Measurements from ENCODE around the gene TKFC. TPM values are rescaled to one million over a fixed set of nuclear protein-coding genes. Genes with fewer than 3 reads are reported as not detected.
A peak's percentile ranks its signal among the peaks of the same experiment; 100 is the strongest.

The TKFC gene
- total and polyA plus RNA-seq, 12 donors = 66.9 to 603 (median 252) TPM

DNA sequence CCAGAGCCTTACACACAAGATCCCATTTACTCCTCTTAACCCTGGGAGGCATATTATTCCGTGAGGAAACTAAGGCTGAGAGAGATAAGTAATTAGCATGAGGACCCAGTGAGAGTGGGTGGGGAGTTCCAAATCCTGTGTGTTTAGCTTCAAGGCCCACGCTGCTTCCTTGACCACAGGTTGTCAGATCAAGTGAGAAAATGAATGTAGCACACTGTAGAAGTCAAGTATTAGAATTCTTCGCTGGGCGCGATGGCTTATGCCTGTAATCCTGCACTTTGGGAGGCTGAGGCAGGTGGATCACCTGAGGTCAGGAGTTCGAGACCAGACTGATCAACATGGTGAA, 24.8 kb downstream of the TKFC start:
- H3K36me3 ChIP-seq (replicated peaks in 1 of 2) = peaks cover 0 to 17% of the 10 kb centered on the region in 2 donors
- H3K27ac ChIP-seq = peak overlapping the region in 4 of 5 donors; percentile 5 to 81 (median 69)
- 93 to 94% (median 93%) methylated on average over 6 of the region's 6 CpGs for WGBS, 4 donors
- no peaks in the 10 kb centered on the region for H3K9me3 ChIP-seq (replicated peaks in 1 of 3)
- TF ChIP-seq POLR2A (IDR thresholded peaks at IDR 0.05) = no peak
- TF ChIP-seq, protein P1, sequence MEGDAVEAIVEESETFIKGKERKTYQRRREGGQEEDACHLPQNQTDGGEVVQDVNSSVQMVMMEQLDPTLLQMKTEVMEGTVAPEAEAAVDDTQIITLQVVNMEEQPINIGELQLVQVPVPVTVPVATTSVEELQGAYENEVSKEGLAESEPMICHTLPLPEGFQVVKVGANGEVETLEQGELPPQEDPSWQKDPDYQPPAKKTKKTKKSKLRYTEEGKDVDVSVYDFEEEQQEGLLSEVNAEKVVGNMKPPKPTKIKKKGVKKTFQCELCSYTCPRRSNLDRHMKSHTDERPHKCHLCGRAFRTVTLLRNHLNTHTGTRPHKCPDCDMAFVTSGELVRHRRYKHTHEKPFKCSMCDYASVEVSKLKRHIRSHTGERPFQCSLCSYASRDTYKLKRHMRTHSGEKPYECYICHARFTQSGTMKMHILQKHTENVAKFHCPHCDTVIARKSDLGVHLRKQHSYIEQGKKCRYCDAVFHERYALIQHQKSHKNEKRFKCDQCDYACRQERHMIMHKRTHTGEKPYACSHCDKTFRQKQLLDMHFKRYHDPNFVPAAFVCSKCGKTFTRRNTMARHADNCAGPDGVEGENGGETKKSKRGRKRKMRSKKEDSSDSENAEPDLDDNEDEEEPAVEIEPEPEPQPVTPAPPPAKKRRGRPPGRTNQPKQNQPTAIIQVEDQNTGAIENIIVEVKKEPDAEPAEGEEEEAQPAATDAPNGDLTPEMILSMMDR (IDR thresholded peaks at IDR 0.05) = no peak
- no peaks in the 10 kb centered on the region for H3K27me3 ChIP-seq
- no peak for DNase-seq
- no peak overlapping the region for H3K4me3 ChIP-seq
- intact Hi-C loops (cut with DNase I) = no loop called here
- H3K4me1 ChIP-seq (replicated peaks in 1 of 2) = peaks cover 42 to 69% of the 10 kb centered on the region in 2 donors

DNA sequence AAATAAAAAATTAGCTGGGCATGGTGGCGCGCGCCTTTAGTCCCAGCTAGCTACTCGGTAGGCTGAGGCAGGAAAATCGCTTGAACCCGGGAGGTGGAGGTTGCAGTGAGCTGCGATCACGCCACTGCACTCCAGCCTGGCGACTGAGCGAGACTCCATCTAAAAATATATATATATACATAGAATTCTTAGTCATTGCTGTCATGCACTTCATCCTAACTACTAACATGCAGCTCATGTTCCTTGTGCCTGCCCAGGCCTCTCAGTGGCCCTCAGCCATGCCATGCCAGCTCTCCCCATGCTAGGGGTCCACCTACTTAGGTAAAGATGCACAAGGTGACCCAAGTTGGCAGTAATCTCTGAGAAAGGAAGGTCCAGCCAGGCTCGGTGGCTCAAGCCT, 25.5 kb downstream of the TKFC start:
- Histone ChIP-seq H3K27me3 (no peaks in the 10 kb centered on the region), H3K9me3 (replicated peaks in 1 of 3) (no peaks in the 10 kb centered on the region), H3K27ac (peak overlapping the region in 3 of 5 donors; percentile 47 to 98 (median 95)), H3K36me3 (replicated peaks in 1 of 2) (peaks cover 0 to 11% of the 10 kb centered on the region in 2 donors), H3K4me1 (replicated peaks in 1 of 2) (peaks cover 43 to 69% of the 10 kb centered on the region in 2 donors), H3K4me3 (no peak overlapping the region)
- 90 to 99% (median 97%) methylated on average over 10 to 11 of the region's 11 CpGs for WGBS, 4 donors
- no peak for DNase-seq
- intact Hi-C loops (cut with DNase I) = no loop called here
- TF ChIP-seq, protein P1 (IDR thresholded peaks at IDR 0.05) = no peak

DNA sequence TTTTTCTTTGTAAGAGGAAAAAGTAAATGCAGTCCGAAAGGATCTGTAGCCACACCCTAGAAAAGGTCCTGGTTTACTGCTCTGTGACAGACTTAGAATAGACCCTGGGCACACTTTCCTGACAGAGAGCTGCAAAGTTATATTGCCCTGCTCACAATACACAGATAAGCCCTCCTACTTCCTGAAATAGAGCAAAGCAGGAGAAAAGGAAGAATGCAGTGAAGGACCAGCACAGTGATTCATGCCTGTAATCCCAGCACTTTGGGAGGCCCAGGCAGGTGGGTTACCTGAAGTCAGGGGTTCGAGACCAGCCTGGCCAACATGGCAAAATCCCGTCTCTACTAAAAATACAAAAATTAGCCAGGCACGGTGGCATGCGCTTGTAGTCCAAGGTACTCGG, 26.5 kb downstream of the TKFC start:
- DNase-seq = no peak
- intact Hi-C loops (cut with DNase I) = no loop called here
- peak overlapping the region; percentile 32 to 98 (median 97) for H3K27ac ChIP-seq
- no peaks in the 10 kb centered on the region for H3K9me3 ChIP-seq (replicated peaks in 1 of 3)
- no peaks in the 10 kb centered on the region for H3K27me3 ChIP-seq
- TF ChIP-seq, protein P1 (IDR thresholded peaks at IDR 0.05) = no peak
- peak; percentile 5 to 10 for TF ChIP-seq POLR2A (IDR thresholded peaks at IDR 0.05)
- H3K4me1 ChIP-seq (replicated peaks in 1 of 2) = peaks cover 48 to 69% of the 10 kb centered on the region in 2 donors
- H3K36me3 ChIP-seq (replicated peaks in 1 of 2) = peaks cover 0 to 11% of the 10 kb centered on the region in 2 donors
- WGBS, 4 donors = 58 to 82% (median 79%) methylated on average over 6 of the region's 6 CpGs
- H3K4me3 ChIP-seq = peak overlapping the region in 1 of 4 donors; percentile 80

DNA sequence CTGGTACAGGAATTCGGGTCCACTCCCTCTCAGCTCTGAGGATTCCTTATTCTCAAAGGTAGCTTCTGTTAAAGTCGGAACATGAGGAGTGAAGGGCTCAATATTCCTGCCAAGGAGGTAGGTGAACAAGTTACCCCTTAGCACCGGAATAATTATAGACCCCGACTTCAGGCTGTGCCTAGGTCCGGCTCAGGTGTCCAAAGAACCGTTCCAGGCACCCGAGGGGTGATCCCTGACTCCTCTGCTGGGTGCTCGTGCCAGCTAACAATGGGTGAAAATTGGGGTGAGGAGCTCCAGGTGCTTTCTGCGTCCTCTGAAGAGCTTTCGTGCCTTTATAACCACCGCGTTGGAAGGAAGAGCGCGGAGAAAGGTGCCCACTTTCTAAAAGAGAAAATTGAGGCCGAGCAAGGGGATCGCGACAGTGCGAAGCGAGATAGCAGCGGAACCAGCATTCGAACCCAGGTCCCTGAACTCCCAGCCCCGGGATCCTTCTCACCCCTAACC, 28.3 kb downstream of the TKFC start:
- TF ChIP-seq, protein P1 (IDR thresholded peaks at IDR 0.05) = no peak
- no peak for TF ChIP-seq POLR2A (IDR thresholded peaks at IDR 0.05)
- Histone ChIP-seq H3K4me1 (replicated peaks in 1 of 2) (peaks cover 50 to 74% of the 10 kb centered on the region in 2 donors), H3K27me3 (no peaks in the 10 kb centered on the region), H3K4me3 (peak overlapping the region; percentile 12 to 80 (median 58)), H3K27ac (peak overlapping the region; percentile 80 to 98 (median 97)), H3K9me3 (replicated peaks in 1 of 3) (no peaks in the 10 kb centered on the region), H3K36me3 (replicated peaks in 1 of 2) (peaks cover 0 to 21% of the 10 kb centered on the region in 2 donors)
- DNase-seq = no peak
- intact Hi-C loops (cut with DNase I) = no loop called here
- WGBS, 4 donors = 2 to 5% (median 3%) methylated on average over 10 to 22 of the region's 22 CpGs

All from adrenal gland (tissue), 12 donors.